Effector memory CD8-positive, alpha-beta T cell (primary cell): ENCODE results near the gene TCEAL1.

Experiments
- ATAC-seq: fragments of 150-1000 bp; cut with Tn5 transposase; replicated peaks from 2 replicates; pipeline ENCODE4 v1.10.0; 2021; ENCODE audit warnings: mild to moderate bottlenecking, moderate library complexity
- DNase-seq, 3 experiments: peaks; one replicate each; pipeline ENCODE4 v3.0.0; 2021
- H3K27ac Mint-ChIP-seq, 2 donors: one replicate each; pipeline ENCODE4 v1.8.0; 2022; ENCODE audit warnings: mild to moderate bottlenecking in 2 of 2, mixed read lengths in 2 of 2, moderate library complexity in 2 of 2
- H3K27me3 Mint-ChIP-seq, 2 donors: one replicate each; pipeline ENCODE4 v1.8.0; 2022; ENCODE audit warnings: mixed read lengths in 2 of 2
- H3K36me3 Mint-ChIP-seq: one replicate; pipeline ENCODE4 v1.8.0; 2022; ENCODE audit warnings: mild to moderate bottlenecking, moderate library complexity, mixed read lengths; ENCODE audit not compliant: insufficient read depth
- H3K4me1 Mint-ChIP-seq, 2 donors: one replicate each; pipeline ENCODE4 v1.8.0; 2022; ENCODE audit warnings: low read depth in 2 of 2, mixed read lengths in 2 of 2
- H3K4me3 Mint-ChIP-seq, 2 donors: one replicate each; pipeline ENCODE4 v1.8.0; 2022; ENCODE audit warnings: mild to moderate bottlenecking in 2 of 2, mixed read lengths in 2 of 2, moderate library complexity in 2 of 2
- H3K9me3 Mint-ChIP-seq, 2 donors: one replicate each; pipeline ENCODE4 v1.8.0; 2022; ENCODE audit warnings: mixed read lengths in 2 of 2

Gene TCEAL1

DNA sequence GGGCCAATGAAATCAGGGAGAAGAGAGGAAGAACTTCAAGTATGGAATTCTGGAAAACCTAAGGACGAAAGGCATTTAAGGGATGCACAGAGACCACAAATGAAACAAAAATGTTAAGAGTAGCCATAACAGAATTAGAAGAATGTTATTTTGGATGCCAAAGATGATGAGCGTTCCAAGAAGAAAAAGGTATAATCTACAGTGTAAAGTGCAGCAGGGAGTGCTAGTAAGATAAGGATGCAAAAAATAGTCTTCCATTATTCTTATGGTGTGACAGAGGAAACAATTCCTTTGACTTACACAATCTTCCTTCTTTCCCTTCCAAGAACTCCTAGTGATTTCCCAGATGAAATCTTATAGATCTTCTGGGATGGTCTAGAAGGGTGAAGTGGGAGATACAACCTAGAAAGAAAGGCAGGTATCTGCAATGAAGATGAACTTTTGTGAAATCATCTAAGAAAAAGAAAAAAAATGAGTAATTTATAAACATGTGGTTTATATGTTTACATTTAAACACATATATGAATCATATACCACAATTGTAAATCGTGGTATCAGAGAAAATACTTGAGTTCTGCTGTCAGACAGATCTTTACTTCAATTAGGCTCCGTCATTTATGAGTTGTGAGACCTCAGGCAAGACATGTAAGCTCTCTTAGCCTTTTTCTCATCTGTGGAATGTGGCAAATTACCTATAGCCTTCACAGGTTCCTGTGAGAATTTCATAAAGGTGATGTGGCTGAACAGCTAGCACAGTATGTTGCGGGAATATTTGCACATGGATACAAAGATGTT, 49.6 kb downstream of the TCEAL1 start:
- peak overlapping the region in 1 of 2 donors; percentile 85 for H3K27ac Mint-ChIP-seq
- no peak overlapping the region for H3K4me3 Mint-ChIP-seq
- H3K27me3 Mint-ChIP-seq: no peaks in the 10 kb centered on the region
- DNase-seq (no peak), ATAC-seq (no peak)
- no peaks in the 10 kb centered on the region for H3K9me3 Mint-ChIP-seq
- peaks cover 72% of the 10 kb centered on the region for H3K36me3 Mint-ChIP-seq
- H3K4me1 Mint-ChIP-seq: peaks cover 0 to 3% of the 10 kb centered on the region in 2 donors
